Measurements from ENCODE around the gene KLHL2. TPM values are rescaled to one million over a fixed set of nuclear protein-coding genes. Genes with fewer than 3 reads are reported as not detected.

Gene KLHL2
- total RNA-seq, 1 donor from 2014 or later = 8.4 TPM

GRCh38 chr4:165301833-165302232 lies 94.5 kb downstream of the KLHL2 start:
- no peak for TF ChIP-seq CTCF (IDR thresholded peaks at IDR 0.05; ENCODE audit: borderline replicate concordance)
- no peak for DNase-seq
- Histone ChIP-seq H3K27ac (replicated peaks) (no peak overlapping the region), H3K36me3 (peaks cover 17% of the 10 kb centered on the region), H3K4me1 (peaks cover 15% of the 10 kb centered on the region), H3K4me3 (peak overlapping the region; percentile 24), H3K9me3 (replicated peaks) (no peaks in the 10 kb centered on the region), H3K27me3 (ENCODE audit: low read depth) (no peaks in the 10 kb centered on the region)
- intact Hi-C loops (cut with micrococcal nuclease) = no loop called here

- no peaks in the 10 kb centered on the region for H3K27me3 ChIP-seq (ENCODE audit: low read depth)
- intact Hi-C loops (cut with micrococcal nuclease) = no loop called here
- no peak for TF ChIP-seq CTCF (IDR thresholded peaks at IDR 0.05; ENCODE audit: borderline replicate concordance)
Measured at GRCh38 chr4:165302658-165303057, 95.3 kb downstream of the KLHL2 start.

GRCh38 chr4:165308166-165308565 lies 100.8 kb downstream of the KLHL2 start:
- Histone ChIP-seq H3K4me1 (no peaks in the 10 kb centered on the region), H3K36me3 (peaks cover 20% of the 10 kb centered on the region), H3K4me3 (no peak overlapping the region), H3K27me3 (ENCODE audit: low read depth) (no peaks in the 10 kb centered on the region), H3K9me3 (replicated peaks) (no peaks in the 10 kb centered on the region), H3K27ac (replicated peaks) (no peak overlapping the region)
- intact Hi-C loops (cut with micrococcal nuclease) = no loop called here
- no peak for TF ChIP-seq CTCF (IDR thresholded peaks at IDR 0.05; ENCODE audit: borderline replicate concordance)
- no peak for DNase-seq

More at GRCh38 chr4:165302658-165303057, 95.3 kb downstream of the KLHL2 start:
- Histone ChIP-seq H3K27ac (replicated peaks) (no peak overlapping the region), H3K4me3 (no peak overlapping the region), H3K36me3 (peaks cover 14% of the 10 kb centered on the region), H3K9me3 (replicated peaks) (no peaks in the 10 kb centered on the region), H3K4me1 (peaks cover 15% of the 10 kb centered on the region)
- no peak for DNase-seq

GRCh38 chr4:165308606-165309005 lies 101.2 kb downstream of the KLHL2 start:
- intact Hi-C loops (cut with micrococcal nuclease) = no loop called here

GRCh38 chr4:165309456-165309855 lies 102.1 kb downstream of the KLHL2 start:
- Histone ChIP-seq H3K27me3 (ENCODE audit: low read depth) (no peaks in the 10 kb centered on the region), H3K4me3 (no peak overlapping the region), H3K27ac (replicated peaks) (no peak overlapping the region), H3K4me1 (no peaks in the 10 kb centered on the region), H3K9me3 (replicated peaks) (no peaks in the 10 kb centered on the region), H3K36me3 (peaks cover 28% of the 10 kb centered on the region)
- no peak for DNase-seq
- no peak for TF ChIP-seq CTCF (IDR thresholded peaks at IDR 0.05; ENCODE audit: borderline replicate concordance)
- intact Hi-C loops (cut with micrococcal nuclease) = no loop called here

More at GRCh38 chr4:165308606-165309005, 101.2 kb downstream of the KLHL2 start:
- H3K27me3 ChIP-seq (ENCODE audit: low read depth) = no peaks in the 10 kb centered on the region
- no peaks in the 10 kb centered on the region for H3K9me3 ChIP-seq (replicated peaks)
- no peak overlapping the region for H3K27ac ChIP-seq (replicated peaks)
- no peak for TF ChIP-seq CTCF (IDR thresholded peaks at IDR 0.05; ENCODE audit: borderline replicate concordance)
- DNase-seq = no peak
- H3K36me3 ChIP-seq = peaks cover 22% of the 10 kb centered on the region
- no peak overlapping the region for H3K4me3 ChIP-seq
- no peaks in the 10 kb centered on the region for H3K4me1 ChIP-seq

All from left ventricle myocardium inferior (tissue), 1 donor.